ENCODE measurements around the gene ASAP3.

DNA sequence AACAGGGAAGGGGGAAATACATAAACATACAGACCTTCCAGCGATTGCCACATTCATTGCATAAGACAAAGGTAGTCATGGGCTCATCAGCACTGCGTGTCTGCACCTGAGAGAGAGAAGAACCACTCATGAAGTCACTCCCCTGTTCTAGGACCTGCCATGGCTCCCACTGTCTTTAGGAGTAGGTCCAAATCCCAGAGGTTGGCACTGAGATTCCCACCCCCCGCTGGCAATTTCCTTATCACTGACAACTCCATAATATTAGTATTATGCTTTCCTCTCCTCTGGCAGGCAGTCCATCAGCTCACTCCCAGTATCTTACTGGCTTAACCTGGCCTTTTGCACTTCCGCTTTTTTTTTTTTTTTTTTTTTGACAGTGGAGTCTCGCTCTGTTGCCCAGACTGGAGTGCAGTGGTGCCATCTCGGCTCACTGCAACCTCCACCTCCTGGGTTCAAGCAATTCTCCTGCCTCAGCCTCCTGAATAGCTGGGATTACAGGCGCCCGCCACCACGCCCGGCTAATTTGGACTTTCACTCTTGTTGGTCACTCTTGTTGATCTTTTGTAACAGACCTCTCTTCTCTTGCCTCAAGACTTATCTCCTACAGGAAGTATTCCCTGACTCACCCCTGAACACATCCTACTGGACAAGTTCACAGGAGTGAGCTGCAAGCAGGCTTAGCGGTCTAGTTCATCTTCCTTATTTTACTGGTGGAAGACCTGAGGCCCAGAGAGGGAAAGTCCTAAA is 99.5 kb downstream of the ASAP3 start:
- TF ChIP-seq, protein P1, sequence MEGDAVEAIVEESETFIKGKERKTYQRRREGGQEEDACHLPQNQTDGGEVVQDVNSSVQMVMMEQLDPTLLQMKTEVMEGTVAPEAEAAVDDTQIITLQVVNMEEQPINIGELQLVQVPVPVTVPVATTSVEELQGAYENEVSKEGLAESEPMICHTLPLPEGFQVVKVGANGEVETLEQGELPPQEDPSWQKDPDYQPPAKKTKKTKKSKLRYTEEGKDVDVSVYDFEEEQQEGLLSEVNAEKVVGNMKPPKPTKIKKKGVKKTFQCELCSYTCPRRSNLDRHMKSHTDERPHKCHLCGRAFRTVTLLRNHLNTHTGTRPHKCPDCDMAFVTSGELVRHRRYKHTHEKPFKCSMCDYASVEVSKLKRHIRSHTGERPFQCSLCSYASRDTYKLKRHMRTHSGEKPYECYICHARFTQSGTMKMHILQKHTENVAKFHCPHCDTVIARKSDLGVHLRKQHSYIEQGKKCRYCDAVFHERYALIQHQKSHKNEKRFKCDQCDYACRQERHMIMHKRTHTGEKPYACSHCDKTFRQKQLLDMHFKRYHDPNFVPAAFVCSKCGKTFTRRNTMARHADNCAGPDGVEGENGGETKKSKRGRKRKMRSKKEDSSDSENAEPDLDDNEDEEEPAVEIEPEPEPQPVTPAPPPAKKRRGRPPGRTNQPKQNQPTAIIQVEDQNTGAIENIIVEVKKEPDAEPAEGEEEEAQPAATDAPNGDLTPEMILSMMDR (conservative IDR thresholded peaks at IDR 0.05): no peak
- TF ChIP-seq EZH2 (IDR thresholded peaks at IDR 0.05; ENCODE audit: low read depth): no peak
